WI38 (cell line): ENCODE results near the gene CDS2.

Experiments
- H3K4me3 ChIP-seq: 2 replicates; pipeline ENCODE4 v1.5.1; 2011; ENCODE audit warnings: low read depth, mild to moderate bottlenecking, control low read depth, low read length
- CTCF ChIP-seq: IDR thresholded peaks from 2 replicates; pipeline ENCODE4 v1.5.1; 2012; ENCODE audit warnings: low read depth, mild to moderate bottlenecking, control low read depth, low read length

The CDS2 gene

GRCh38 chr20:5222919-5223634 lies 96.3 kb downstream of the CDS2 start:
- TF ChIP-seq CTCF: peak; percentile 87
- no peak overlapping the region for H3K4me3 ChIP-seq

- no peak overlapping the region for H3K4me3 ChIP-seq
- no peak for TF ChIP-seq CTCF
Observed at GRCh38 chr20:5230544-5230943, 103.7 kb downstream of the CDS2 start.

- no peak for TF ChIP-seq CTCF
- no peak overlapping the region for H3K4me3 ChIP-seq
Observed at GRCh38 chr20:5234158-5234557, 107.3 kb downstream of the CDS2 start.

GRCh38 chr20:5234978-5235377 lies 108.2 kb downstream of the CDS2 start:
- no peak for TF ChIP-seq CTCF
- H3K4me3 ChIP-seq: no peak overlapping the region
